A549 treated with dexamethasone at 1 μM for 4 hours (cell line): ENCODE data around the gene CCS. TPM values are rescaled to one million over a fixed set of nuclear protein-coding genes. Genes with fewer than 3 reads are reported as not detected.

Experiments used
- total RNA-seq: library from RNA; stranded (reverse); fragments of 200-300 nt; extraction: Qiagen RNA extraction; gene quantifications from 5 replicates; pipeline ENCODE4 v1.2.3, GENCODE V29; 2022

Gene CCS
- total RNA-seq, result 24.4 to 32.1 TPM (median 27.6 TPM) in 5 replicates

GRCh38 chr11:66592457-66593302, at the start of gene CCS, which contains the start of gene CCDC87:
Gene CCS, plus strand, starts transcription at chr11:66593185. Its CDS starts 77 bp downstream, at chr11:66593262.
Gene CCDC87, minus strand, starts transcription at chr11:66593063. Its CDS starts 48 bp downstream, at chr11:66593015.

GRCh38 chr11:66545701-66546367, 47.2 kb upstream of the CCS start, which contains the start of gene ZDHHC24:
Gene ZDHHC24, minus strand, starts transcription at chr11:66546048. Its CDS starts 45 bp downstream, at chr11:66546003.

GRCh38 chr11:66546368-66546965, 46.5 kb upstream of the CCS start, which contains the start of gene ACTN3:
Gene ACTN3, plus strand, starts transcription at chr11:66546903. Its CDS starts 35 bp downstream, at chr11:66546938.

GRCh38 chr11:66568124-66568916, 24.7 kb upstream of the CCS start, which contains the start of gene CTSF:
Gene CTSF, minus strand, starts transcription at chr11:66568606. Its CDS starts 120 bp downstream, at chr11:66568486.

GRCh38 chr11:66616379-66617154, 23.6 kb downstream of the CCS start, which contains the start of gene RBM14:
Gene RBM14, plus strand, starts transcription at chr11:66616630. Its CDS starts 91 bp downstream, at chr11:66616721.

GRCh38 chr11:66638177-66639065, 45.4 kb downstream of the CCS start, which contains the start of gene RBM4:
Gene RBM4, plus strand, starts transcription at chr11:66638703. Its CDS starts 1,009 bp downstream, at chr11:66639712.

Other genes starting within 250 kb of the CCS start
- 76.8 to 96.5 TPM (median 84.8 TPM) in 5 replicates for gene BRMS1, start 248.1 kb upstream of the CCS start, total RNA-seq
- gene B4GAT1, start 245.6 kb upstream of the CCS start, total RNA-seq, result 13.4 to 15.6 TPM (median 14.6 TPM) in 5 replicates
- gene SLC29A2, start 221.4 kb upstream of the CCS start, total RNA-seq, result 6.1 to 9.8 TPM (median 9.1 TPM) in 5 replicates
- gene NPAS4, start 172.2 kb upstream of the CCS start, total RNA-seq, result 0.03 TPM in 1 of 5 replicates, not detected in the others
- gene MRPL11, start 154.3 kb upstream of the CCS start, total RNA-seq, result 96.3 to 115 TPM (median 107 TPM) in 5 replicates
- 3.4 to 5.2 TPM (median 4.5 TPM) in 5 replicates for gene PELI3, start 126.3 kb upstream of the CCS start, total RNA-seq
- 48.9 to 58.4 TPM (median 56.0 TPM) in 5 replicates for gene DPP3, start 112.8 kb upstream of the CCS start, total RNA-seq
- 6.1 to 10.0 TPM (median 9.4 TPM) in 5 replicates for gene BBS1, start 82.5 kb upstream of the CCS start, total RNA-seq
- 7.1 to 14.1 TPM (median 13.2 TPM) in 5 replicates for gene ZDHHC24, start 47.1 kb upstream of the CCS start, total RNA-seq
- gene ACTN3, start 46.3 kb upstream of the CCS start, total RNA-seq, result 0.04 to 0.06 TPM (median 0.04 TPM) in 4 of 5 replicates, not detected in the other
- gene CTSF, start 24.6 kb upstream of the CCS start, total RNA-seq, result 28.4 to 36.1 TPM (median 31.4 TPM) in 5 replicates
- 0.39 to 0.75 TPM (median 0.55 TPM) in 5 replicates for gene CCDC87, start 122 bp upstream of the CCS start, total RNA-seq
- gene RBM14, start 23.4 kb downstream of the CCS start, total RNA-seq, result 59.6 to 80.2 TPM (median 65.6 TPM) in 5 replicates
- 130 to 150 TPM (median 140 TPM) in 5 replicates for gene RBM4, start 45.5 kb downstream of the CCS start, total RNA-seq
- gene RBM4B, start 84.7 kb downstream of the CCS start, total RNA-seq, result 16.0 to 22.0 TPM (median 18.6 TPM) in 5 replicates
- gene SPTBN2, start 136.0 kb downstream of the CCS start, total RNA-seq, result 6.7 to 10.6 TPM (median 9.9 TPM) in 5 replicates